Measurements from ENCODE around the gene STIM2.

STIM2 gene

DNA sequence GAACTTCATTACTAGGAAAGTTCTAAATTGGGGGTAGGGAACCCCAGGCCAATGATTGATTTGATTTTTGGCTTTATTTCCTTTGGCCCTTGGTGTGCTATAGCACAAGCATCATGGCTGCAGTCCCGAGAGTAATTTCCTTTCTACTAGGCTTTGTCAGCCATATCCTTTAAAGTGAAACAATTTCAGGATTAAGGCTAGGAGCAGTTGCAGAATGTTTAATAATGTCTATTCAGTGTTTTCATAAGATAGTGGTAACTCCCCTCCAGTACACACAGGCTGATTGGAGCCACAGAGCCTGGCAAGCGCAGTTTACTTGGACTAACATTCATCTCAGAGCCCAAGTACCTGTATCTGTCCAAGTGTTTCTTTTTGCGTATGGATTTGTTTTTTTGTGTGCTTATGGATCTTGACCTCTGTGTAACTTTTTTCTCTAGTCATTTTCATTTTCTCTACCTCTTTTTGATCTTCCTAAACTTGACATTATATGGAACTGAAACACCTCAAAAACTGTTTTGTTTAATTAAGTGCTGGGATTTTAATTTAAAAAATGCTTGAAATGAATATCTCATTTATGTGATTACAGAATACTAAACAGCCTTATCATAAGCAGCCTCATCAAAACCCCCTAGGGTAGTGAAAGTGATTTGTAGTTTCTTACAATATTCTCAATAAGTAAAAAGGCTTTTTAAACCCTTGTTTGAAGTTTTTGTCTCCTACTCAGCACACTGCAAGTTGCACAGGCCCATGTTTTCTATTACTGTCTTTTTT lies 7.5 kb downstream of the STIM2 start:
- DNase-seq = no peak
- Mint-ChIP-seq H3K4me1 (peaks cover 82% of the 10 kb centered on the region), H3K4me3 (peak overlapping the region; percentile 20), H3K27ac (peak overlapping the region; percentile 62), H3K27me3 (no peaks in the 10 kb centered on the region), H3K9me3 (no peaks in the 10 kb centered on the region), H3K36me3 (peaks cover 34% of the 10 kb centered on the region)
- CTCF ChIA-PET = no interaction called here

DNA sequence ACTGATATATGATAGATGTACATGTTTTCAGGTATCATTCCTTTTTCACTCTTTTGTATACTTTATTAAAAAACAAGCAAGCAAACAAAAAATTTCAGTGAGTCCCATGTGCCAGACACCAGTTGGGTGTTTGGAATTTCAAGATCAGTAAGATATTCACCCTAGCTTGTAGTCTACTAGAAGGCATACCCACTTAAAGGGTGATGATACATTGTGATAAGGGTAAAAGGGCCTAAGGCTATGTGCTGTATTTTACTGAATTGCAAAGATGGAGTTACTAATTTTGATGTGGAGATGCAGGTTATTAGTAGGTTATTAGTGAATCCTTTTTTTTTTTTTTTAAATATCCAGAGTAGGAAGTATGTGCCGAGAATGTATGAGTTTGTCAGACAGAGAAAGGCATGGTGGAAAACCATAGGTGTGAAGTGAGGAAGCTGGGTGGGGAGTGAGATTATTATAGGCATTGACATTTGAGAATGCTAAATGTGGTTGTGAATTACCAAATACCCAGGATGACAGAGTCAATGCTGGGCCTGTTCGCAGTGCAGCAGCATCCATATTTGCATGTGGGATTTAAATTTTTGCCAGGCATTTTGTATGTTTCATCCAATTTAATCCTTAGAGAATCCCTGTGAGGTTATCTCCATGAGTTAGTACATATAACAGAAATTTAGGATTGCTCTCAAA lies 10.1 kb downstream of the STIM2 start:
- Mint-ChIP-seq H3K27me3 (no peaks in the 10 kb centered on the region), H3K4me1 (peaks cover 77% of the 10 kb centered on the region), H3K36me3 (peaks cover 34% of the 10 kb centered on the region), H3K9me3 (peaks cover 1% of the 10 kb centered on the region), H3K27ac (no peak overlapping the region), H3K4me3 (no peak overlapping the region)
- no peak for DNase-seq
- CTCF ChIA-PET = interaction anchor here (0.5 kb wide), 1 partner anchor 460 kb away, joined by 3 read pairs; no protein-coding TSS in a partner anchor

DNA sequence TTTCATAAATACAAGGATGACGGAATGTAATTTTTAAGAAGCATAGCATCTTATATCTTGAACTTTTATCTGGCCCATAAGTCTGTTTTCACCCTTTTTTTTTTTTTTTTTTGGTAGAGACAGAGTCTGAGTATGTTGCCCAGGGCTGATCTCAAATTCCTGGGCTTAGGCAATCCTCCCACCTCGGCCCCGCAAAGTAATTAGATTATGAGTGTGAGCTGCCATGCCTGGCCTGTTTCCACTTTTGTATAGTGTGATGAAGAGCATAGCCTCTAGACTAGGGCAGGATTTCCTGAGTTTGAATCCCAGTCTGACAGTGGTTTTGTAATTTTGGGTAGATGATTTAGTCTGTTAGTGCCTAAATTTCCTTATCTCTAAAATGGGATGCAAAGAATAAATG lies 11.0 kb downstream of the STIM2 start:
- no peak overlapping the region for H3K27ac Mint-ChIP-seq
- H3K36me3 Mint-ChIP-seq = peaks cover 36% of the 10 kb centered on the region
- no peak overlapping the region for H3K4me3 Mint-ChIP-seq
- no peaks in the 10 kb centered on the region for H3K27me3 Mint-ChIP-seq
- H3K4me1 Mint-ChIP-seq = peaks cover 74% of the 10 kb centered on the region
- peaks cover 1% of the 10 kb centered on the region for H3K9me3 Mint-ChIP-seq
- no peak for DNase-seq
- CTCF ChIA-PET = no interaction called here

DNA sequence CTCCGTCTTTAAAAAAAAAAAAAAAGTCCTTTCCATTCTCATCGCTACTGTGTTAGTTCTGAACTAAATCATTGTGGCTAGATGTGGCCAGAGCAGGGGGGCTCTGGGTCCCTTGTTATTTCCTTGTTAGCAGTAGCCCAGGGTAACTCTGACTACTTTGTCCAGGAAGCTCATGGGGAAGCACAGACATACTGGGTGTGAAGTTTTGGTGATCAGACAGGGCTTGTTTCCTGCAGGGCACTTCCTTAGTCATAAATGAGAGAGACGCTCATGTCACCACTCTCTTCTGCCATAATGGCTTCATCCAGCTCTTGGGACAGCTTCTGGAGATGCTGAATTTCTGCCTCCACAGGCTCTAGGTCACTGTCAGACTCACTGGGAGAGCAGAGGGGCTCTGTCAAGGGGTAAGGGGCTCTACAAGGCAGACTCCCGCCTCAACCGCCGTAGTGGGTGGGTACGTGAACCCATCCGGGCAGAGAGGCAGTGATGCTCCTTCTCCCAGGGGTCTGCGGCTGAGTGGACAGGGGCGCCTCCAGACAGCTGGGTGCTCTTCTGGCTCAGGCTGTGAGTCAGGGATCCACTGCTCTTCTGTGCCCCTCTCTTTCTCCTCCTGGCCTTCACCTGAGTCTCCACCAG lies 12.9 kb downstream of the STIM2 start:
- CTCF ChIA-PET = interaction anchor here (0.8 to 0.9 kb wide), 3 partner anchors 10 to 16 kb away, joined by 3 to 4 read pairs (median 4); no protein-coding TSS in a partner anchor

DNA sequence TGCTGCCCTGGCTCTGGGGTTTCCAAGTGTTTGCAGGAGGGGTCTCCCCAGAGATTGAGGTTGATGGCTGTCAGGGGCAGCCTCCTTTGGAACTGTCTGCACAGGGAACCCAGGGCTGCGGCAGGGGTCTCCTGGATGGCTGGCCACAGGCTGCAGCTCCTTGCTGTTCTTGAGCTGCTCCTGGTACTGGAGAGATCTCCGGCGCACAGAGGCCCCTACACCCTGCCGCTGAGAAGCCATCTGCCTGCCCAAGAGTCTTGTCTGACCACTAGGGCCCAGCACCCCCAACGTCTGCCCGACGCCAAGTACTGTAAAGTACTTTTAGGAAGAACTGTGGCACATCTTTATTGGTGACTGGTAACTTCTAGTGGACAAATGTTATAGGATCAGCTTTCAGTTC lies 13.5 kb downstream of the STIM2 start:
- CTCF ChIA-PET = interaction anchor here (0.9 kb wide), 1 partner anchor 16 kb away, joined by 4 read pairs; no protein-coding TSS in a partner anchor
- no peak overlapping the region for H3K27ac Mint-ChIP-seq
- H3K9me3 Mint-ChIP-seq = peaks cover 13% of the 10 kb centered on the region
- H3K27me3 Mint-ChIP-seq = no peaks in the 10 kb centered on the region
- peaks cover 53% of the 10 kb centered on the region for H3K36me3 Mint-ChIP-seq
- no peak overlapping the region for H3K4me3 Mint-ChIP-seq
- H3K4me1 Mint-ChIP-seq = peaks cover 76% of the 10 kb centered on the region
- DNase-seq = no peak

More for the DNA sequence above, 12.9 kb downstream of the STIM2 start:
- peak; percentile 57 for DNase-seq
- H3K36me3 Mint-ChIP-seq = peaks cover 47% of the 10 kb centered on the region
- peaks cover 11% of the 10 kb centered on the region for H3K9me3 Mint-ChIP-seq
- peaks cover 76% of the 10 kb centered on the region for H3K4me1 Mint-ChIP-seq
- H3K27me3 Mint-ChIP-seq = no peaks in the 10 kb centered on the region
- H3K4me3 Mint-ChIP-seq = peak overlapping the region; percentile 3
- H3K27ac Mint-ChIP-seq = peak overlapping the region; percentile 75

DNA sequence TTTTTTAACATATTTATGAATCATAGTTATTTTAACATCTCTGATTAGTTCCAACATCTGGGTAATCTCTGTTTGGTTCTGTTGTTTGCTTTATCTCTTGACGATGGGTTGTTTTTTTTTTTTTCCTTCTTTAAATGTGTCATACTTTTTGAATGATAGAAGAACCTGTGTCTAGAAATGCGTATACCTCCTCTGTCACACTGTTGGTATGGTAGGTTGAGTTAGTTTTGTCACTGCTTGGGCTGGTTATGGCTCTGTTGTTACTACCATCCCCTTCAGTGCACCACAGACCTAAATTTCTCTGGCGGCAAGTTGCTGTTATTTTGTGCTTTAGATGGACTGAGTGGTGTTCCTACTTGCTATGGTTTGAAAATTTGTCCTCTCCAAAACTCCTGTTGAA lies 16.8 kb downstream of the STIM2 start:
- H3K4me1 Mint-ChIP-seq = peaks cover 80% of the 10 kb centered on the region
- DNase-seq = no peak
- H3K36me3 Mint-ChIP-seq = peaks cover 61% of the 10 kb centered on the region
- H3K4me3 Mint-ChIP-seq = no peak overlapping the region
- CTCF ChIA-PET = interaction anchor here (1.0 kb wide), 1 partner anchor 33 kb away, joined by 3 read pairs; no protein-coding TSS in a partner anchor
- H3K27me3 Mint-ChIP-seq = no peaks in the 10 kb centered on the region
- H3K9me3 Mint-ChIP-seq = peaks cover 13% of the 10 kb centered on the region
- H3K27ac Mint-ChIP-seq = peak overlapping the region; percentile 83

DNA sequence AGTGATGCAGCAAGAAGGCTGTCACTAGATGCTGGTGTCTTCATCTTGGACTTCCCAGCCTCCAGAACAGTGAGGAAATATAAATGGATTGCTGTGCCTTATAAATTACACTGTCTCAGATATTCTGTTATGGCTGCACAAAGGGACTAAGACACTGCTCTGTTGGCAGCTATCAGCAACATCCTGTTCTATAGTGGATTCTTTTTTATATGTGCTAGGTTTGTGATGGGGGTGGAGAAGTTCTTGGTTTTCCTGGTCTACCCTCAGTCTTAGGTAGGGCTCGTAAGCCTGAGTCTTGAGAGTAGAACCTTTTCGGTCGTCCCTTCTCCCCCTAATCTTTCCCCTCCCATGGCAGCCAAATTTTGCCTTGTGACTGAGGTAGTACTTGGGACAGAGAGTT lies 17.3 kb downstream of the STIM2 start:
- Mint-ChIP-seq H3K27ac (peak overlapping the region; percentile 83), H3K4me1 (peaks cover 79% of the 10 kb centered on the region), H3K4me3 (no peak overlapping the region), H3K9me3 (peaks cover 13% of the 10 kb centered on the region), H3K27me3 (no peaks in the 10 kb centered on the region), H3K36me3 (peaks cover 58% of the 10 kb centered on the region)
- CTCF ChIA-PET = interaction anchor here (1.0 kb wide), 1 partner anchor 33 kb away, joined by 3 read pairs; no protein-coding TSS in a partner anchor
- no peak for DNase-seq

DNA sequence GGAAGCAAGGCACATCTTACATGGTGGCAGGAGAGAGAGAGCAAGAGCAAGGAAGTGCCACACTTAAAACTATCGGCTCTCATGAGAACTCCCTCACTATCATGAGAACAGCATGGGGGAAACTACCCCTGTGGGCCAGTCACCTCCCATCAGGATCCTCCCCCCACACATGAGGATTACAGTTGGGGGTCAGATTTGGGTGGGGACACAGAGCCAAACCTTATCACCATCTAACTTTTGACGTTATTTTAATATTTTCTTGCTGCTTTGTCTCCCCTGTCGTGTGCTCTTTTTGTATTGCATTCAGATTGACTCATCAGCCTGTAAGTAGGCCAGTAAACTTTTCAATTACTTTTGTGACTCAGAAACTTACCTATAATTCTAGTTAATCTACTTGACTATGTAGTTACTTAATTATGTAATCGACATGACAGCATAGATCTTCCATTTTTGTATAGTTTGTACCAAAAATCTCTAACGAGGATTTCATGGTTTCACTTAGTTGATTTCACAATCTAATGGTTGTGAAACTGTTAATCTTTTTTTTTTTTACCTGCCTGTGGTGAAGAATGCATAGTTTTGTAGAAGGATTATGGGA lies 18.3 kb downstream of the STIM2 start:
- no peak overlapping the region for H3K4me3 Mint-ChIP-seq
- peaks cover 55% of the 10 kb centered on the region for H3K36me3 Mint-ChIP-seq
- H3K27ac Mint-ChIP-seq = peak overlapping the region; percentile 83
- H3K9me3 Mint-ChIP-seq = peaks cover 11% of the 10 kb centered on the region
- CTCF ChIA-PET = interaction anchor here (1.3 kb wide), 1 partner anchor 19 kb away, joined by 3 read pairs; no protein-coding TSS in a partner anchor
- no peaks in the 10 kb centered on the region for H3K27me3 Mint-ChIP-seq
- no peak for DNase-seq
- peaks cover 78% of the 10 kb centered on the region for H3K4me1 Mint-ChIP-seq

DNA sequence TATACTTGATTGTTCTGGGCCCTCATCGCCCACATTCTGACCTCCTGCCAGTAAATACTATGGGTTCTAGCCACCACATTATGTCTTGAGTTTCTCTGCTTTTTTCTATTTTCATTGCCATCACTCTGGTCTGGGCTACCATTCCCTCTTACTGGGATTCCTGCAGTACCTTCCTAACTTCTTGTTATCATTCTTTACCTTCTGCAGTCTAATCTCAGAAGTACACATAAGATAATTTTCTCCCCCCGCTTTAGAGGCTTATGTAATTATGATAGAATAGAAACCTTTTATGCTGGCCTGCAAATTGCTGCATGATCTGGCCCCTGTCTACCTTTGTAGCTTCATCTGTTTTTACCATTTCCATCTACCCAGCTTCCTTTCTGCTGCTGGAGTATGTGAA lies 19.2 kb downstream of the STIM2 start:
- DNase-seq = no peak
- Mint-ChIP-seq H3K4me1 (peaks cover 80% of the 10 kb centered on the region), H3K27me3 (no peaks in the 10 kb centered on the region), H3K9me3 (peaks cover 11% of the 10 kb centered on the region), H3K4me3 (no peak overlapping the region), H3K27ac (peak overlapping the region; percentile 83), H3K36me3 (peaks cover 52% of the 10 kb centered on the region)
- CTCF ChIA-PET = interaction anchor here (0.6 to 1.3 kb wide), 2 partner anchors 12 to 20 kb away, joined by 3 read pairs; no protein-coding TSS in a partner anchor

DNA sequence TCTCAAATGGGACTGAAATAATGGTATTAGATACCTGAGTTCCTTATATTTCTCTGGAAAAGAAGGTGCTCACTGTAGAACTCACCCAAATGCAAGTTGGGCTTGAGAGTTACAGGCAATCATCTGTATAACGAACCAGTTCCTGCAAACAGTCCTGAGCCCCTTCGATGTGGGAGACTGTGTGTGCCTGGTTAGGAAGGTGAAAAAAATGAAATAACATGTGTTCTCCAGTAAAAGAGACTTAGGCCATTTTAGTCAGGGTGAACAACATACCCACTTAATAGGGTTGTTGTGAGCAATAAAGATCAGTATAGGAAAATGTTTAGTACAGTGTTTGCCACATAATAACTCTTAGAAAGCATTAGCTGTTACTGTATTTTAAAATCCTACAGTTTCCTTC lies 23.4 kb downstream of the STIM2 start:
- Mint-ChIP-seq H3K36me3 (peaks cover 31% of the 10 kb centered on the region), H3K9me3 (no peaks in the 10 kb centered on the region), H3K4me1 (peaks cover 88% of the 10 kb centered on the region), H3K4me3 (peak overlapping the region; percentile 65), H3K27me3 (no peaks in the 10 kb centered on the region), H3K27ac (peak overlapping the region; percentile 92)
- DNase-seq = no peak
- CTCF ChIA-PET = interaction anchor here (1.2 to 4.1 kb wide), 4 partner anchors 11 to 120 kb away, joined by 3 to 15 read pairs (median 3); partner anchors contain the start of gene STIM2

DNA sequence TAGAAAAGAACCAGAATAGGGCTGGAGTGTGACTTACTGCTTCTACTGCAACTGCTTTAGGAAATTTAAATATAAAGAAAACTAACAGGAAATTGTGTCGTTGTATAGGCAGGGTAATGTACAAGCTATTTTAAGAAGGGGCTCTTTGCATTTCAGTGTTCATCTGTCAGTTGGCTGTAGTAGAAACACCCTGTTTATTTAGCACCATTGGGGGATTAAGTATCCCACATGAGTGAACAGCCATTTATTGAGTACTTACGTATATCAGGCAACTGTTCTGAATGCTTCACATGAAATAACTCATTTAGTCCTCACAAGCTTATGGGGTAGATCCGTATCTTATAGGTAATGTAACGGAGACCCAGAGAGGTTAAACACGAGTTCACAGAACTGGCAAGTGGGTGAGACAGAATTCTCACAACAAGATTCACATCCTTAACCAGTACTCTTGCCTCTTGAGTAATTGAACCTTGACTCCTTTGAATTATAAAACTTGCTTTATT lies 23.9 kb downstream of the STIM2 start:
- DNase-seq = no peak

DNA sequence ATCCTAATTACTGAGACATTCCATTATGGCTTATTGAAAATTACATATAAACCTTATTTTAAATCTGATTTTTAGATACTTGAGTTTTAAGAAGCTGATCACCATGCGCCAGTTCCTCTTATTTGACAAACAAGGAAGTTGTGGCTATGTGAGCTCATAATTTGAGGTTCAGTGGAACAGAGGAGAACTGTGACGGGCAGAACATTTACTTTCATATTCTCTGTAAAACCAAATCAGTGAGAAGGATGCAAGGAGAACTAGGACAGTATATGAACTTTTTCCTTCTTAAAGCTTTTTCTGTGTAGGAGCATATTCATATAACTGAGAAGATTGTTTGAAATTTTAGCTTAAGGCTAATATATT lies 25.3 kb downstream of the STIM2 start:
- peaks cover 31% of the 10 kb centered on the region for H3K36me3 Mint-ChIP-seq

More for the DNA sequence above, 23.9 kb downstream of the STIM2 start:
- CTCF ChIA-PET = interaction anchor here (1.2 to 4.1 kb wide), 4 partner anchors 11 to 120 kb away, joined by 3 to 15 read pairs (median 3); partner anchors contain the start of gene STIM2
- Mint-ChIP-seq H3K9me3 (peaks cover under 1% of the 10 kb centered on the region), H3K27ac (peak overlapping the region; percentile 92), H3K4me1 (peaks cover 88% of the 10 kb centered on the region), H3K36me3 (peaks cover 31% of the 10 kb centered on the region), H3K4me3 (peak overlapping the region; percentile 65), H3K27me3 (no peaks in the 10 kb centered on the region)

DNA sequence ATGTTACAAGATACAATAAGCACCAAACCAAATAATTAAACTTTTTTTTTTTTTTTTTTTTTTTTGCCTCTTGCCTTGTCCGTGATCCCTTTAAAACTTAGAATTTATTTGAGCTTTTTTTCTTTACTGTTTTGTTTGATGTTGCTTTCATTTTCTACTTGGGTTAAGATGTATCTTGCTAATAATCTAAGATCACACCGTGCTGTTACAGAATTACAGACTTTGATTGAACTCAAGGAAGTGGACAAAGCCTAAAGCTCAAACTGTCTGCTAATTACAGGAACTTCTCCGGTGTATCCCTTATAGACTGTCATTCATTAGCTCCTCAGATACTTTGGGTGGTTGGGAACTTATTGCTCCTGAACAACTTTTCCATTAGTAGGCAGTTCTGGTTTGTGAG lies 26.5 kb downstream of the STIM2 start:
- peak overlapping the region; percentile 58 for H3K4me3 Mint-ChIP-seq
- H3K4me1 Mint-ChIP-seq = peaks cover 88% of the 10 kb centered on the region
- H3K36me3 Mint-ChIP-seq = peaks cover 32% of the 10 kb centered on the region
- H3K27ac Mint-ChIP-seq = peak overlapping the region; percentile 92
- no peak for DNase-seq
- H3K9me3 Mint-ChIP-seq = peaks cover 14% of the 10 kb centered on the region
- no peaks in the 10 kb centered on the region for H3K27me3 Mint-ChIP-seq
- CTCF ChIA-PET = interaction anchor here (0.8 to 4.1 kb wide), 4 partner anchors 13 to 123 kb away, joined by 3 to 15 read pairs (median 5); partner anchors contain the start of gene STIM2

More for the DNA sequence above, 25.3 kb downstream of the STIM2 start:
- H3K9me3 Mint-ChIP-seq = peaks cover 8% of the 10 kb centered on the region
- peak overlapping the region; percentile 92 for H3K27ac Mint-ChIP-seq
- H3K27me3 Mint-ChIP-seq = no peaks in the 10 kb centered on the region
- peaks cover 88% of the 10 kb centered on the region for H3K4me1 Mint-ChIP-seq
- peak overlapping the region; percentile 63 for H3K4me3 Mint-ChIP-seq
- peak; percentile 45 for DNase-seq
- CTCF ChIA-PET = interaction anchor here (1.0 to 4.1 kb wide), 4 partner anchors 21 to 125 kb away, joined by 3 to 15 read pairs (median 5); partner anchors contain the start of gene STIM2
